Raji (cell line): Measurements from ENCODE around the gene PLCB1.

Source experiments
- POLR2A ChIP-seq: IDR thresholded peaks from 2 replicates; pipeline ENCODE4 v1.6.1; 2011; ENCODE audit warnings: low read depth, low read length, control low read depth; ENCODE audit not compliant: insufficient read depth

PLCB1 gene

DNA sequence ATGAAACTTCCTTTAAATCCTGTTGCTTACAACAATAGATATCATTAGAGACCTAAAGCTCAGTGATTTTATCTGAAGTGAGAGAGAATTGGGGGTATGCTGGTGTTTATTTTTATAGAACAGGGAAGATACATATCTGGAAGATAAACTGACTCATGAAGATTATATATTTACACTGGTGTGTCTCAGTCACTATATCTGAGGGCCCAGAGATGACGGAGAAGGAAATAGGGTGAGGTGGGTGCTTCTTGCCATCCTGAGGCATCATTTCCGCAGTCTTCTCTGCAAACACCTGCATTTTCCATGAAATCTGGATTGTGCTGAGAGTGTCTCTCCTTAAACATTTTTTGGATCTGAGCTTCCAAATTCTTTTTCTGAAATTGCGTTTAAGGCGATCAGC is 5.9 kb upstream of the PLCB1 start:
- TF ChIP-seq POLR2A = no peak

DNA sequence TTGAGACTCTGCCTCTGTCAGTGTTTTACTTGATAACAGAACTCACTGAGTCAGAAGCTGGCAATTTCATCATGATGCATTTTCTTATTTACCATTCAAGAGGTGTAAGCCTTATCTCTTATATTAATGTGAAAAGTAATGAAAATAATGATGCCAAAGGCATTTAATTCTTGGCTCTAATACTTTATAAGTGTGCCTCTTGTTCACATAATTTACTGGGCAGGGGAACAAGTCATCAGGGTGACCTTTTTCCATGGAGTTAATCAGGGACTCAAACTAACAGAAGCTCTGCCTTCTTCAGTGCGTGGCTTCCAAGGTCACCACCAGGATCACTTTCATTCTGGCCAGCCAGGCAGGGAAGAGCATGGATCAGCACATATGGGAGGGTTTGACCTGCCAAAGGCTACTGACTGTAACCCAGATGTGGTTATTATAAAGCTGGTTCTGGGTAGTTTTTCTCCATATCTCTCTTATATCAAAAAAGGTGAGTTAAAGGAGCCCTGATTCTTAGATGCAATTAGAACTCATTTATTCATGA is 5.2 kb upstream of the PLCB1 start:
- TF ChIP-seq POLR2A = no peak

GRCh38 chr20:8127553-8128255 is 4.4 kb upstream of the PLCB1 start:
- TF ChIP-seq POLR2A = no peak

DNA sequence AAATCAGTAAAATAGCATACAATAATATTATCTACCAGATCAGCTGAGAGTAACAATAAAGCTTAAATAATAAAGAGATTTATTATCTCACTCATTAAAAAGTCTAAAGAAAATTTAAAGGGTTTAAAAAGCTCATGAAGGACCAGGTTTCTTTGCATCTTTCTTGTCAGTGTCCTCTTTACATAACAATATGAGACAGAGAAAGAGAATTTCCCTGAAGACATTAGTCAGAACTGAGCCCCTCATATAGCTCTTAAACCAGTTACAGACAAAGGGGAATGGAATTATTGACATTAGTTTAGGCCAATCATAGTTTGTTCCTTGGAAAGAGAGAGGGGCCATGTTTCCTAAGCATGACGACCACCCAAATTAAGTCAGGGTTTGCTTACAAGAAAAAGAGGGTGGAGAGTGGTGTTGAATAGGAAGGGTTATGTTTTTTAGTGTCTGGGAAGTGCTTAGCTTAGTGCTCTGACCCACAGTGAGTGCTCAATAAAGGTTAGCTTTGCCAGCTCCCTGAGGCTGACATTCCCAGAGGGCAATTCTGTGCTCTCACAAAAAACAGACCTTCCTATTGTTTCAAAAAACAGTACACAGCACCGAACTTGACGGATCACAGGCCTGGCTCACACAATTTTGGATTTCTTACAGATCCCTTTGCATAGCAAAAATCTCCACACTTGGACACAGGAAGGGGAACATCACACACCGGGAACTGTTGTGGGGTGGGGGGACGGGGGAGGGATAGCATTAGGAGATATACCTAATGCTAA is 3.6 kb upstream of the PLCB1 start:
- TF ChIP-seq POLR2A = no peak

- TF ChIP-seq POLR2A = no peak
Observed at GRCh38 chr20:8129211-8129976, 2.7 kb upstream of the PLCB1 start.

DNA sequence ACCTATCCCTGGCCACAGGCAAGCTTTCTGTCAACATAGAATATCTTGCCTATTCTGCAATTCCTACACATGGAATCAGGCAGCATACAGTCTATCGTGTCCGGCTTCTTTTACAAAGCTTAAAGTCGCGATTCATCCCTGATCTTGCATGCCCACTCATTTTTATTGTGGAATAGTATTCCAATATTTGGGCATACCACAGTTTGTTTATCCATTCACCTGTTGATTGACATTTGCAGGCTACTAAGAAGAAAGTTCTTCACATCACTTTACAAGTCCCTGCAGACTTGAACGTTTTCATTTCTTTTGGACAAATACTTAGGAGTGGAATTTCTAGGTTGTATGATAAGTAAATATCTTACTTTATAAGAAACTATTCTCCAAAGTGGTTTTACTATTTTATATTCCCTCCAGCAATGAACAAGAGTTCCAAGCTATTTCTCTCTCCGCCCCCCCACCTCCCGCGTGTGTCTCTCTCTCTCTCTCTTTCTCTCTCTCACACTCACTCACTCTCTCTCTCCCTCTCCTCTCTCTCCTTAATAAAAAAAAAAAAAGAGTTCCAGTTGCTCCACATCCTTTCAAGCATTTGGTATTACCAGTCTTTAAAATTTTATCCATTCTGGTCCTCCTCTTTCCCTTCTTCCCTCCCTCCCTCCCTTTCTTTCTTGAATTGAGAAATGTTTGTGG is 1.1 kb upstream of the PLCB1 start:
- no peak for TF ChIP-seq POLR2A

- no peak for TF ChIP-seq POLR2A
Observed at GRCh38 chr20:8132484-8133309, 631 bp downstream of the PLCB1 start.

DNA sequence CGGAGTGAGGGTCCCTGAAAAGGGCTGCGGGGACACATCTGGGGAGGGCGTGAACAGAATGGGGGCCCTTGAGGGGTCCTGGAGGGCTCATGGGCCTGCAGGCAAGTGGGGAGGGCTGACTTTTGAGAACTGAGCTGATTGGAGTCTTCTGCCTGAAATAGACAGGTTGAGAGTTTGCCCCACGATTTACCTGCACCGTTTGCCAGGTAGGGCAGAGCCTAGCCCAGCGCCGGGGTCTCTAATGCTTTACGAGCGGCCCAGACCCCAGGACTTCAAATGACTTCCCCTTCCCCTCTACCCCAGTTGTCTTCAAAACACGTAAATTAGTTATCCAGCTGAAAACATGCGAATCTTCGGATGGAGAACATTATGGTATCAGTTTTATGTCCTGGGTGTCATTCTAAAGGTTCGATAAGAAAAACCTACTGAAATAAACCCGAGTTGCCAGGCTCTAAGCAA is 1.3 kb downstream of the PLCB1 start:
- no peak for TF ChIP-seq POLR2A

DNA sequence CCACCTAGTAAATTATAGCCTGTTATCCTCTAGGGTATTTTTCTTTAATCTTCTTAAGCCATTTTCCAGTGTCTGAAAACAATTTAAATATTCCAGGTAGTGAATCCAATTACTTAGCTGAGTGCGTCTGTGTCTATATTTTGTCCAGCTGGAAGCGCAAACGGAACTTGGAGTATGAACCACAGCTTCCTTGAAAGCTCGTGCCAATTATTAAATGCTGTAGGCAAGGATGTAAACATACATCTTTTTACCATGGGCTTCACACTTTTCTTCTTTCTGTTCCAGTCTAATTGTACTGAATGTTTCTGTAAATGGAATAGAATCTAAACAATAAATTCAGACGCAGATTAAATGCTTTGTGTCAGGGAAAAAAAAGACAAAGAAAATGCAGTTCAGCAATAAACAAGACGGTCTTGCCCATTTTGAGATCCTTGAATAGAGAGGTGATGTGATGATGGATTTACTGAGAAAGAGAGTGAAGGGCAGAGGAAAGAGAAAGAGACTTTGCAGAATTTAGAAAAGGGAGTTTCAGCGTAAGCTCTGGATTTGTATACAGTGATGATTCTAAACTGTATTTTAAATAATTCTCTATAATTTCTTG is 1.9 kb downstream of the PLCB1 start:
- no peak for TF ChIP-seq POLR2A

- TF ChIP-seq POLR2A = no peak
Observed at GRCh38 chr20:8139899-8140298, 7.8 kb downstream of the PLCB1 start.

- no peak for TF ChIP-seq POLR2A
Observed at GRCh38 chr20:8143474-8143873, 11.4 kb downstream of the PLCB1 start.

- TF ChIP-seq POLR2A = no peak
Observed at GRCh38 chr20:8144282-8145245, 12.5 kb downstream of the PLCB1 start.

DNA sequence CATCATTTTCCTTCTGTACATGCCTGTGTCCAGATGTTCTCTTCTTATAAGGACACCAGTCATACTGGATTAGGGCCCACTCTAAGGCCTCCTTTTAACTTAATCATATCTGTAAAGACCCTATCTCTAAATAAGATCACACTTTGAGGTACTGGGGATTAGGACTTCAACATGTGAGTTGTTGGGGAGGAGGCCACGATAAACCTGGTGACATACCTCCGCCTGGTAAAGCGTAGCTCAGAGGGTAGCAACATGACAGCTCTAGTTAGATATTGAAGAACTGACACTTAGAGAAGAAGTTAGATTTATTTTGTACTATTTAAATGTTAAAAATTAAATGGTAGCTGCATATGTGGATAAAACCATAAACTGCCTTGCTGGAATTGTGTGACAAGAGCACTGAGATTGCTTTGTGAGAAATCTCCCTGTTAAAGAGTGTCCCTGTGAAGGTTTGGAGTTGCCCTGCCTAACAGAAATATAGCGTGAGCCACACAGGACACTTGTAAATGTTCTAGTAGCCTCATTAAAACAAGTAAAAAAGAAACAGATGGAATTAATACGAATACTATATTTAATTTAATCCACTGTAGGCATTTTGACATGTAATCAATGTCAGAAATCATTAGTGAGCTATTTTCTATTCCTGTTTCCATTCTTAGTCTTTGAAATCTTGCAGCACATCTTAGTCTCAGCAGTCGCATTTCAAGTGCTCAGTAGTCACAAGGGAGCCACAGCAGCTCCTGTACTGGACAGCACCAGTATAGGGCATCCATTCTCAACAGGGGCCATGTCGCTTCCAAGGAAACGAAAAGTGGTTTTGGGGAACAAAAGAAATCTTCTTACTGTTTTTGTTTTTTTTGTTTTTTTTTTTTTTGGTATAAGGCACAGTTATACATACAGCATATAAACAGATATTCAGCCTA is 13.4 kb downstream of the PLCB1 start:
- TF ChIP-seq POLR2A = no peak
